BJ (cell line): ENCODE data around the gene ACYP2. TPM values are rescaled to one million over a fixed set of nuclear protein-coding genes. Genes with fewer than 3 reads are reported as not detected.
"Not testable (repeated sequence)": the region's sequence is repeated elsewhere in the genome, so short reads cannot be mapped to it uniquely, and the experiment has no call there.

Experiments
- CTCF ChIA-PET: fragments of 350-600 bp; formaldehyde crosslinking; extraction: SDS; loops from one replicate; lab custom pipeline; 2021; ENCODE audit warnings: antibody characterized with exemption, inconsistent platforms; lab: Yijun Ruan, JAX
- POLR2A ChIA-PET: fragments of 300-600 bp; sonication (Branson Sonifier 250); formaldehyde crosslinking; extraction: SDS; loops from one replicate; lab custom pipeline; 2021; ENCODE audit warnings: antibody characterized with exemption; lab: Charles Lee
- DNase-seq: peaks from one replicate; pipeline ENCODE4 v3.0.0-alpha.2; 2011; ENCODE audit warnings: low read depth
- H3K27me3 ChIP-seq: 2 replicates; pipeline ENCODE4 v1.6.0; 2011; ENCODE audit warnings: low read length; ENCODE audit not compliant: control insufficient read depth, insufficient read depth
- H3K36me3 ChIP-seq: 2 replicates; pipeline ENCODE4 v1.5.1; 2011; ENCODE audit warnings: low read length; ENCODE audit not compliant: control insufficient read depth, insufficient read depth
- H3K4me3 ChIP-seq: 2 replicates; pipeline ENCODE4 v1.5.1; 2011; ENCODE audit warnings: low read depth, mild to moderate bottlenecking, control low read depth, low read length
- CTCF ChIP-seq: IDR thresholded peaks from 2 replicates; pipeline ENCODE4 v1.5.1; 2011; ENCODE audit warnings: low read depth, mild to moderate bottlenecking, control low read depth, inconsistent platforms, low read length, moderate library complexity; ENCODE audit not compliant: insufficient read depth
- polyA plus RNA-seq: library from polyadenylated mRNA; depleted of rRNA; stranded (reverse); fragments of >200 nt; gene quantifications from 2 replicates; pipeline ENCODE4 v1.2.3, GENCODE V29; 2011

The ACYP2 gene
- polyA plus RNA-seq, 1 experiment, result 7.0 TPM

- POLR2A ChIA-PET, result no interaction called here
- CTCF ChIA-PET, result interaction anchor here (1.0 kb wide), 1 partner anchor 26 kb away, joined by 3 read pairs; no protein-coding TSS in a partner anchor
- no peak for TF ChIP-seq CTCF
Measured at GRCh38 chr2:54088191-54088634, 27.2 kb upstream of the ACYP2 start.

GRCh38 chr2:54088719-54089118, 26.7 kb upstream of the ACYP2 start:
- DNase-seq, result no peak
- ChIA-PET POLR2A (interaction anchor here (0.6 kb wide), 1 partner anchor 14 kb away, joined by 3 read pairs; no protein-coding TSS in a partner anchor), CTCF (interaction anchor here (0.6 to 1.0 kb wide), 3 partner anchors 15 to 848 kb away, joined by 3 read pairs; no protein-coding TSS in a partner anchor)
- no peak for TF ChIP-seq CTCF
- Histone ChIP-seq H3K36me3 (no peaks in the 10 kb centered on the region), H3K27me3 (no peaks in the 10 kb centered on the region), H3K4me3 (no peak overlapping the region)

More at GRCh38 chr2:54088191-54088634, 27.2 kb upstream of the ACYP2 start:
- H3K36me3 ChIP-seq, result no peaks in the 10 kb centered on the region
- no peak overlapping the region for H3K4me3 ChIP-seq
- no peaks in the 10 kb centered on the region for H3K27me3 ChIP-seq
- no peak for DNase-seq

- Histone ChIP-seq H3K27me3 (no peaks in the 10 kb centered on the region), H3K36me3 (no peaks in the 10 kb centered on the region), H3K4me3 (no peak overlapping the region)
- TF ChIP-seq CTCF, result no peak
- ChIA-PET POLR2A (no interaction called here), CTCF (interaction anchor here (0.6 kb wide), 2 partner anchors 8 to 89 kb away, joined by 3 read pairs; no protein-coding TSS in a partner anchor)
- no peak for DNase-seq
Measured at GRCh38 chr2:54090521-54091117, 24.8 kb upstream of the ACYP2 start.

- H3K36me3 ChIP-seq, result no peaks in the 10 kb centered on the region
- POLR2A ChIA-PET, result no interaction called here
Measured at GRCh38 chr2:54092940-54093339, 22.5 kb upstream of the ACYP2 start.

GRCh38 chr2:54095406-54095805, 20.0 kb upstream of the ACYP2 start:
- CTCF ChIA-PET, H3K4me3 ChIP-seq, H3K36me3 ChIP-seq, POLR2A ChIA-PET, H3K27me3 ChIP-seq, DNase-seq: not testable (repeated sequence)

More at GRCh38 chr2:54092940-54093339, 22.5 kb upstream of the ACYP2 start:
- no peak for DNase-seq
- Histone ChIP-seq H3K27me3 (no peaks in the 10 kb centered on the region), H3K4me3 (no peak overlapping the region)
- CTCF ChIA-PET, result interaction anchor here (0.5 to 2.0 kb wide), 3 partner anchors 11 to 741 kb away, joined by 3 to 5 read pairs (median 4); no protein-coding TSS in a partner anchor
- no peak for TF ChIP-seq CTCF

GRCh38 chr2:54096141-54096540, 19.3 kb upstream of the ACYP2 start:
- POLR2A ChIA-PET, result not testable (repeated sequence)
- CTCF ChIA-PET, result interaction anchor here (1.5 kb wide), 1 partner anchor 10 kb away, joined by 5 read pairs; no protein-coding TSS in a partner anchor

More at GRCh38 chr2:54096141-54096540, 19.3 kb upstream of the ACYP2 start:
- not testable (repeated sequence) for DNase-seq, H3K36me3 ChIP-seq, H3K27me3 ChIP-seq, H3K4me3 ChIP-seq
